Psoas muscle (tissue), 8 donors: ENCODE data around the gene CUEDC2. TPM values are rescaled to one million over a fixed set of nuclear protein-coding genes. Genes with fewer than 3 reads are reported as not detected.

Source experiments
- ATAC-seq, 4 donors: fragments of 200-7000 bp; cut with Tn5 transposase; one replicate each; pipeline ENCODE4 v1.9.1; 2020; ENCODE audit warnings: moderate library complexity in 3 of 4, mild to moderate bottlenecking in 2 of 4
- DNase-seq, 2 donors: peaks; one replicate each; pipeline ENCODE4 v3.0.0-alpha.2; 2020
- H3K27ac ChIP-seq: fragments of 200-600 bp; one replicate; pipeline ENCODE4 v1.8.0; 2022
- H3K27me3 ChIP-seq, 3 donors: fragments of 200-600 bp in 1 of 3; one replicate each; pipeline versions ENCODE4 v1.6.1 to v1.8.0; 2013 to 2022; ENCODE audit warnings: low read length in 2 of 3, mild to moderate bottlenecking in 2 of 3, moderate library complexity in 1 of 3; ENCODE audit not compliant: insufficient read depth in 3 of 3
- H3K36me3 ChIP-seq, 2 donors: fragments of 200-600 bp in 1 of 2; one replicate each; pipeline versions ENCODE4 v1.6.1 to v1.8.0; 2013 to 2022; ENCODE audit warnings: low read depth in 1 of 2, mild to moderate bottlenecking in 1 of 2, moderate library complexity in 1 of 2; ENCODE audit not compliant: insufficient read depth in 1 of 2
- H3K4me1 ChIP-seq: fragments of 200-600 bp; one replicate; pipeline ENCODE4 v1.8.0; 2022
- H3K4me3 ChIP-seq: fragments of 200-600 bp; one replicate; pipeline ENCODE4 v1.8.0; 2022; ENCODE audit warnings: mild to moderate bottlenecking
- H3K9me3 ChIP-seq: fragments of 200-600 bp; one replicate; pipeline ENCODE4 v1.8.0; 2022
- whole genome bisulfite sequencing, 3 donors: extraction: QIAGEN DNeasy Blood & Tissue Kit; methylation state at CpG; one replicate each; pipeline versions ENCODE4 v1.1.6 to v1.1.7; 2013; 5-methylcytosine and 5-hydroxymethylcytosine counted together
- intact Hi-C, 2 donors: fragments of 100-400 bp; cut with DNase I; formaldehyde crosslinking; loops; one replicate each; pipeline versions ENCODE4 v1.11.0 to v1.14.2; 2022
- polyA plus RNA-seq, 3 donors: library from polyadenylated mRNA; stranded (reverse); fragments of 200-250 nt; gene quantifications; one replicate each; pipeline ENCODE4 v1.2.3, GENCODE V29; 2013
- total RNA-seq, 4 donors: library from RNA; stranded (reverse); fragmentation: NEBNext Ultra II Directional in 2 of 4; extraction: Animal tissue kit (Norgen Biotek cat#: 25700) in 2 of 4; gene quantifications; one replicate each; pipeline versions ENCODE4 v1.2.1 to v1.2.4, GENCODE V29; 2021 to 2023
- TF ChIP-seq, protein P1 (sequence below): fragments of 200-600 bp; IDR thresholded peaks from one replicate; pipeline ENCODE4 v1.8.0; 2022; ENCODE audit warnings: antibody characterized with exemption
- donor health status: healthy with polysubstance abuse.
- donor health status: DM: no; HTN: no; CAD: no; lungs with moderate emphysema.
- donor health status: Bipolar disorder and iron deficiency.
- donor health status: healthy.
- donor health status: DM: yes; HTN: yes; CAD: no.
- donor health status: DM: no; HTN: no; CAD: no.
- donor health status: DM: no; HTN: no; CAD: no.
- donor health status: DM: yes; HTN: yes; CAD: no.

CUEDC2 gene
- total and polyA plus RNA-seq, 7 donors: 53.3 to 103 (median 77.2) TPM

DNA sequence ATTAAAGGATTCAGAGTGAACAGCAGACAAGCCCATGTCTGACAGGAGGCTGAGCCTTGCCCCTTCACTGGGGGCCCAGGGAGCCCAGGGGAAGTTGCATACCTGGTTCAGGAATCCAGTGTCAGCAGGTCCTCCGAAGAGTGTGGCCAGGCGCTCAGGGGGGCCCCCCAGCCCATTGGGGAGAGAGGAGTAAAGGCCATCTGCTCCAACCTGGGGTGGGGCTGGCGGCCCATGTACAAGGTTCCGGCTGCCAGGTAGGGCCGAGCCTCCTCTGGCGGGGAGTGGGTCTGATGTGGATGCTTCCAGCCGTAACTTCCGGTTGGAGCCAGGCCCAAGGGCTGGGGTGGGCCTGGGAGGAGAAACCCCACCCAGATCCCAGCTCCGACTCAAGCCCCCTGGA lies 16.1 kb downstream of the CUEDC2 start:
- intact Hi-C loops: no loop called here
- Histone ChIP-seq H3K4me1 (peaks cover 7% of the 10 kb centered on the region), H3K27me3 (peaks cover 0 to 62% (median 14%) of the 10 kb centered on the region in 3 donors), H3K9me3 (no peaks in the 10 kb centered on the region), H3K27ac (no peak overlapping the region), H3K4me3 (no peak overlapping the region), H3K36me3 (no peaks in the 10 kb centered on the region)
- ATAC-seq (no peak), DNase-seq (no peak)
- TF ChIP-seq, protein P1, sequence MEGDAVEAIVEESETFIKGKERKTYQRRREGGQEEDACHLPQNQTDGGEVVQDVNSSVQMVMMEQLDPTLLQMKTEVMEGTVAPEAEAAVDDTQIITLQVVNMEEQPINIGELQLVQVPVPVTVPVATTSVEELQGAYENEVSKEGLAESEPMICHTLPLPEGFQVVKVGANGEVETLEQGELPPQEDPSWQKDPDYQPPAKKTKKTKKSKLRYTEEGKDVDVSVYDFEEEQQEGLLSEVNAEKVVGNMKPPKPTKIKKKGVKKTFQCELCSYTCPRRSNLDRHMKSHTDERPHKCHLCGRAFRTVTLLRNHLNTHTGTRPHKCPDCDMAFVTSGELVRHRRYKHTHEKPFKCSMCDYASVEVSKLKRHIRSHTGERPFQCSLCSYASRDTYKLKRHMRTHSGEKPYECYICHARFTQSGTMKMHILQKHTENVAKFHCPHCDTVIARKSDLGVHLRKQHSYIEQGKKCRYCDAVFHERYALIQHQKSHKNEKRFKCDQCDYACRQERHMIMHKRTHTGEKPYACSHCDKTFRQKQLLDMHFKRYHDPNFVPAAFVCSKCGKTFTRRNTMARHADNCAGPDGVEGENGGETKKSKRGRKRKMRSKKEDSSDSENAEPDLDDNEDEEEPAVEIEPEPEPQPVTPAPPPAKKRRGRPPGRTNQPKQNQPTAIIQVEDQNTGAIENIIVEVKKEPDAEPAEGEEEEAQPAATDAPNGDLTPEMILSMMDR: no peak
- WGBS, 3 donors: 65 to 81% (median 73%) methylated on average over 9 of the region's 9 CpGs

DNA sequence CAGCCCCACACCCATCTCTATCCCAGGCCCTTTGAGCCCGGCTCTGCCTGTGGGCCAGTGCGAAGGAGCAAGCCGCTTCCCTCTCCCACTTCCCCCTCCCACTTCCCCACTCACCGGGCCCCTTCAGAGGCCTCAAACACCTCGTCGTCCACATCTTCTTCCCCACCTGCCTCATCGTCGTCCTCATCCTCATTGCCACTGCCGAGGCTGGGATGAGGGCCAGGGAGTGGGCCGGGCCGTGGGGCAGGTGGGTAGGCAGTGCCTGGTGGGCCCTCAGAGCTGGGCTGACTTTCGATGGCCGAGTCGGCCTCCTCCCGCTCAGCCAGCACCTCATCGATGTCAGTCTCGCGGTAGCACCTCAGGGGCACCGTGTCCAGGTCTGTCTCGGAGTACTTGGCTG lies 17.6 kb downstream of the CUEDC2 start:
- H3K4me1 ChIP-seq: peaks cover 5% of the 10 kb centered on the region
- intact Hi-C loops: no loop called here
- H3K27me3 ChIP-seq: peaks cover 0 to 77% (median 27%) of the 10 kb centered on the region in 3 donors

DNA sequence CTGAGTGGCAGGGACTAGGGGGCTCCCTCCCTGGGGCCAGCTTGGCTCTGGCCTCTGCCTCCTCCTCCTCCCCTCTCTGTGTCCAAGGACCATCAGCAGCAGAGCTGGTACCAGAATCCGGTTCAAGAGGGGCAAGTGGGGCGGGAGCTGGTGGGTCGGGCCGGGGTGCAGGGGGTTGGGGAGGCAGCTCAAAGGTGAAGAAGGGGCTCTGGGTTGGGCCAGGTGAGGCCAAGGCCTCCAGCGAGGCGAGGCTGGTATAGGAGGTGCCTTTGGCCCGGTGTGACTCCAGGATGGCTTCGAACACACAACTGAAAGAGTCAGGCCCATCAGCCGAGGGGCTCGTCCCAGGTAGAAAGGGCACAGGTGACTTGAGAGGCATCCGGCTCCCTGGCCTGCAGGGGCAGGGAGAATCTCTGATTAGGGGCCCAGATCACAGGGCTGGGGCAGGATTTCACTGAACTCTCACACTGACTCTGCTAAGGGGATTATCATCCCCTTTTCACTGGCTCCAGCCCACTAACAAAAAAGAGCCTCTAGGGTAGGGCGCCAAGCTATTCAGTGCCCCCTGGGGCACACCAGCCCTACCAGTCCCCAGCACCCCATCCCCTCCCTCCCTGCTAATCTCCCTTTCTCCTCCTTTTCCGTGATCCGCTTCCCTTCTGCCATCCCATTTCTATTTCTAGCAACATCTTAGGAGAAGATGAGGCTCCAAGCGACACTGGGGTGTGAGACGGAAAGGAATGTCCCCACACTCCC lies 18.4 kb downstream of the CUEDC2 start:
- Histone ChIP-seq H3K27me3 (peaks cover 0 to 84% (median 32%) of the 10 kb centered on the region in 3 donors), H3K4me3 (no peak overlapping the region), H3K36me3 (no peaks in the 10 kb centered on the region), H3K27ac (no peak overlapping the region), H3K9me3 (no peaks in the 10 kb centered on the region), H3K4me1 (peaks cover 4% of the 10 kb centered on the region)
- WGBS, 3 donors: 75% methylated on average over 16 of the region's 16 CpGs
- intact Hi-C loops: no loop called here
- TF ChIP-seq, protein P1: no peak
- DNase-seq: no peak
- ATAC-seq: no peak

More for the DNA sequence above, 17.6 kb downstream of the CUEDC2 start:
- no peak overlapping the region for H3K4me3 ChIP-seq
- H3K36me3 ChIP-seq: no peaks in the 10 kb centered on the region
- no peak overlapping the region for H3K27ac ChIP-seq
- WGBS, 3 donors: 36 to 46% (median 41%) methylated on average over 20 of the region's 20 CpGs
- DNase-seq: no peak
- no peak for ATAC-seq
- H3K9me3 ChIP-seq: no peaks in the 10 kb centered on the region
- TF ChIP-seq, protein P1: no peak

DNA sequence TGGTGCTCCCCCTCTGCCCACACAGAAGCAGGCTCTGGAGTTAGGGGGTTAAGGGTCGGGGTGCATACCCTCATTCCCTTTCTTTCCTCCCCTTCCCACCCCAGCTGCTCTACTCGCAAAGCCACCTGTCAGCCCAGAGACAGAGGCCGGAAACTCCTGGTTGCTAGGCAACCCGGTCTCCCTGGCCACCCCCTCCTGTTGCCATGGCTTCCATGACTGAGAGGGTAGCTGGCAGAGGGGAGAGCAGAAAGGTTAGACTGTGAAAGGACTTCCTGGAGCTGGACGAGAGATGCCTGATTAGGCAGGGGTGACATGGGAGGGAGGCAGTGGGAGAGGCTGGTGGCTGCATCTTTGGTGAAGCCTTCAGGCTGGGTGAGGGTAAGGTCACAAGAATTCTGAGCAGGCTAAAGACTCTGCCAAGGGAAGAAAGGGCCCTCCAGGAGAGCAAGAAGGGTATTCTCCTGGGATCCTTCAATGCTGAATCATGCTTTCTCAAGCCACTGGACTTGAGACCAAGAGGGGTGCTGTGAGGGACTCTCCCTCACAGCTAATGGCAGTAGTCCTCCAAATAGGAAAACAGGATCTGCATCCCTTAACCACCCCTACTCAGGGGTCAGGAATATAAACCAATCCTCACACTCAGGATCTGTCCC lies 19.2 kb downstream of the CUEDC2 start:
- ATAC-seq: no peak
- DNase-seq: no peak
- Histone ChIP-seq H3K36me3 (no peaks in the 10 kb centered on the region), H3K4me3 (no peak overlapping the region), H3K9me3 (no peaks in the 10 kb centered on the region), H3K27ac (no peak overlapping the region), H3K4me1 (peaks cover 4% of the 10 kb centered on the region), H3K27me3 (peaks cover 0 to 88% (median 35%) of the 10 kb centered on the region in 3 donors)
- WGBS, 3 donors: 12 to 13% (median 12%) methylated on average over 5 of the region's 5 CpGs
- intact Hi-C loops: no loop called here
- TF ChIP-seq, protein P1: no peak
